COR-L47 (cell line): ENCODE data around the gene PATZ1.

Source experiments
- DNase-seq: peaks from one replicate; lab custom pipeline; 2025; lab: John Stamatoyannopoulos, UW

PATZ1 gene

GRCh38 chr22:31313366-31314147, 32.6 kb downstream of the PATZ1 start:
- peak; percentile 75 for DNase-seq

GRCh38 chr22:31308181-31308580, 38.0 kb downstream of the PATZ1 start:
- no peak for DNase-seq

- DNase-seq, result no peak
These were observed 41.0 kb downstream of the PATZ1 start for GRCh38 chr22:31305194-31305593.

GRCh38 chr22:31302537-31302936, 43.6 kb downstream of the PATZ1 start:
- no peak for DNase-seq

GRCh38 chr22:31302006-31302405, 44.1 kb downstream of the PATZ1 start:
- DNase-seq, result no peak

- no peak for DNase-seq
These were observed 45.2 kb downstream of the PATZ1 start for GRCh38 chr22:31300896-31301295.

GRCh38 chr22:31295831-31296657, 50.1 kb downstream of the PATZ1 start:
- DNase-seq, result no peak

GRCh38 chr22:31295360-31295759, 50.8 kb downstream of the PATZ1 start:
- no peak for DNase-seq

GRCh38 chr22:31292236-31292989, 53.7 kb downstream of the PATZ1 start, which contains the start of gene PIK3IP1:
TSS of gene PIK3IP1 (minus strand) at chr22:31292488. CDS start at chr22:31292344, 144 bp downstream.
- DNase-seq, result peak; percentile 87

- no peak for DNase-seq
These were observed 54.5 kb downstream of the PATZ1 start for GRCh38 chr22:31291481-31292235.

- peak; percentile 90 for DNase-seq
These were observed 55.4 kb downstream of the PATZ1 start for GRCh38 chr22:31290494-31291471.

GRCh38 chr22:31289344-31289743, 56.8 kb downstream of the PATZ1 start:
- DNase-seq, result peak; percentile 62

- no peak for DNase-seq
These were observed 57.5 kb downstream of the PATZ1 start for GRCh38 chr22:31288496-31289240.

- no peak for DNase-seq
These were observed 58.2 kb downstream of the PATZ1 start for GRCh38 chr22:31287818-31288495.

- no peak for DNase-seq
These were observed 59.5 kb downstream of the PATZ1 start for GRCh38 chr22:31286360-31287255.

- DNase-seq, result no peak
These were observed 61.6 kb downstream of the PATZ1 start for GRCh38 chr22:31284281-31285155.
